IMR-90 (cell line): ENCODE data around the gene AZU1.

Source experiments
- BHLHE40 ChIP-seq: fragments of 150-350 bp; IDR thresholded peaks from 2 replicates; pipeline ENCODE4 v1.6.1; 2016; ENCODE audit warnings: mild to moderate bottlenecking, low read depth, low read length
- CHD1 ChIP-seq: IDR thresholded peaks from 2 replicates; pipeline ENCODE4 v1.6.1; 2012; ENCODE audit warnings: low read depth, low read length, improper control_type of control experiment
- CTCF ChIP-seq: conservative IDR thresholded peaks from 2 replicates; pipeline ENCODE4 v1.5.1; 2012; ENCODE audit warnings: mild to moderate bottlenecking, low read depth, low read length, improper control_type of control experiment
- MAFK ChIP-seq: IDR thresholded peaks from 2 replicates; pipeline ENCODE4 v1.6.1; 2012; ENCODE audit warnings: low read depth, low read length, improper control_type of control experiment
- MAZ ChIP-seq: IDR thresholded peaks from 2 replicates; pipeline ENCODE4 v1.6.1; 2012; ENCODE audit warnings: low read depth, mild to moderate bottlenecking, low read length, improper control_type of control experiment, moderate library complexity, borderline replicate concordance
- MXI1 ChIP-seq: IDR thresholded peaks from 2 replicates; pipeline ENCODE4 v1.6.1; 2012; ENCODE audit warnings: low read depth, mild to moderate bottlenecking, low read length, moderate library complexity, borderline replicate concordance
- POLR2A ChIP-seq: IDR thresholded peaks from 2 replicates; pipeline ENCODE4 v1.6.1; 2012; ENCODE audit warnings: mild to moderate bottlenecking, low read depth, low read length
- RAD21 ChIP-seq: IDR thresholded peaks from 2 replicates; pipeline ENCODE4 v1.6.1; 2012; ENCODE audit warnings: low read length, improper control_type of control experiment
- RCOR1 ChIP-seq: IDR thresholded peaks from 2 replicates; pipeline ENCODE4 v1.6.1; 2012; ENCODE audit warnings: mild to moderate bottlenecking, low read length, improper control_type of control experiment; ENCODE audit not compliant: insufficient replicate concordance
- RFX5 ChIP-seq: IDR thresholded peaks from 2 replicates; pipeline ENCODE4 v1.8.0; 2012; ENCODE audit warnings: low read depth, mild to moderate bottlenecking, low read length, moderate library complexity
- SMC3 ChIP-seq: fragments of 150-350 bp; IDR thresholded peaks from 2 replicates; pipeline ENCODE4 v1.6.1; 2016; ENCODE audit warnings: low read depth, mild to moderate bottlenecking, antibody characterized with exemption, low read length, moderate library complexity
- USF2 ChIP-seq: fragments of 150-350 bp; IDR thresholded peaks from 2 replicates; pipeline ENCODE4 v1.6.1; 2017; ENCODE audit warnings: mild to moderate bottlenecking, antibody characterized with exemption, low read length, low read depth

GRCh38 chr19:867301-867793 lies 39.7 kb downstream of the AZU1 start:
- TF ChIP-seq CTCF = no peak
- no peak for TF ChIP-seq POLR2A
- TF ChIP-seq BHLHE40 = no peak
- no peak for TF ChIP-seq USF2
- TF ChIP-seq SMC3 = no peak
- TF ChIP-seq MXI1 = no peak
- TF ChIP-seq RAD21 = no peak
- TF ChIP-seq MAFK = no peak
- TF ChIP-seq CHD1 = no peak
- TF ChIP-seq RFX5 = no peak
- no peak for TF ChIP-seq MAZ
- no peak for TF ChIP-seq RCOR1
